Activated CD4-positive, alpha-beta memory T cell treated with anti-CD3 and anti-CD28 coated beads, Interleukin-2, amount 10 ng/mL, durations not matched to agents 7 days and 5 days (primary cell): ENCODE measurements around the gene ZSCAN25. TPM values are rescaled to one million over a fixed set of nuclear protein-coding genes. Genes with fewer than 3 reads are reported as not detected.
A peak's percentile ranks its signal among the peaks of the same experiment; 100 is the strongest.

Experiments
- CTCF ChIA-PET: fragments of 350-600 bp; sonication (Branson Sonifier 250); formaldehyde crosslinking; loops from one replicate; lab custom pipeline; 2021; ENCODE audit warnings: antibody characterized with exemption, inconsistent platforms; lab: Charles Lee
- POLR2A ChIA-PET: fragments of 350-600 bp; sonication (Branson Sonifier 250); formaldehyde crosslinking; loops from one replicate; lab custom pipeline; 2021; ENCODE audit warnings: antibody characterized with exemption; lab: Charles Lee
- DNase-seq: peaks from one replicate; pipeline ENCODE4 v3.0.0-alpha.2; 2020
- H3K27ac Mint-ChIP-seq: one replicate; pipeline ENCODE4 v1.8.0; 2021; ENCODE audit warnings: mild to moderate bottlenecking, mixed read lengths
- H3K27me3 Mint-ChIP-seq: one replicate; pipeline ENCODE4 v1.8.0; 2021; ENCODE audit warnings: mixed read lengths
- H3K36me3 Mint-ChIP-seq: one replicate; pipeline ENCODE4 v1.8.0; 2021; ENCODE audit warnings: low read depth, mixed read lengths
- H3K4me1 Mint-ChIP-seq: one replicate; pipeline ENCODE4 v1.8.0; 2021; ENCODE audit warnings: mixed read lengths
- H3K4me3 Mint-ChIP-seq: one replicate; pipeline ENCODE4 v1.8.0; 2021; ENCODE audit warnings: mild to moderate bottlenecking, mixed read lengths
- H3K9me3 Mint-ChIP-seq: one replicate; pipeline ENCODE4 v1.8.0; 2021; ENCODE audit warnings: mixed read lengths
- total RNA-seq, 2 experiments: library from RNA; stranded (reverse); gene quantifications; one replicate each; pipeline ENCODE4 v1.2.3, GENCODE V29; 2021

Gene ZSCAN25
- total RNA-seq, 2 experiments from 2014 or later, result 27.7 TPM

DNA sequence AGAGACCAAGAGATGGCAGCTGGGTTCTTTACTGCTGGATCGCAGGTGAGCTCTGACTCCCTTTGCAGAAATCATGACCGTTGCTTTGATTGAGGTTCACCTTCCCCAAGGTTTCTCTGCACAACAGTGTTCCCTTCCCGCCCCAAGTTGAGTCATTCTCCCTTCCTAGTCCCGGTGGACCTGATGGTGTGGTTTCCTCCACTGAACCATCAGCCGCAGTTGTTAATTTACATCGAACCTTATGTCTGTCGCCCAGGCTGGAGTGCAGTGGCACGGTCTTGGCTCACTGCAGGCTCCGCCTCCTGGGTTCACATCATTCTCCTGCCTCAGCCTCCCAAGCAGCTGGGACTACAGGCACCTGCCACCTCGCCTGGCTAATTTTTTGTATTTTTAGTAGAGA is 5.8 kb downstream of the ZSCAN25 start:
- CTCF ChIA-PET, result no interaction called here
- Mint-ChIP-seq H3K4me3 (no peak overlapping the region), H3K27me3 (no peaks in the 10 kb centered on the region), H3K4me1 (peaks cover 74% of the 10 kb centered on the region), H3K9me3 (no peaks in the 10 kb centered on the region), H3K36me3 (peaks cover 93% of the 10 kb centered on the region), H3K27ac (peak overlapping the region; percentile 85)
- no peak for DNase-seq
- POLR2A ChIA-PET, result interaction anchor here (2.6 kb wide), 1 partner anchor 64 kb away, joined by 9 read pairs; the partner anchor contains the start of gene ZNF655

GRCh38 chr7:99623091-99623693 is 6.4 kb downstream of the ZSCAN25 start:
- ChIA-PET CTCF (no interaction called here), POLR2A (interaction anchor here (1.5 to 2.6 kb wide), 2 partner anchors 64 to 66 kb away, joined by 5 to 19 read pairs; partner anchors contain the start of gene ZNF655)
- Mint-ChIP-seq H3K27me3 (no peaks in the 10 kb centered on the region), H3K9me3 (no peaks in the 10 kb centered on the region), H3K27ac (peak overlapping the region; percentile 85), H3K36me3 (peaks cover 92% of the 10 kb centered on the region), H3K4me3 (peak overlapping the region; percentile 9), H3K4me1 (peaks cover 68% of the 10 kb centered on the region)
- no peak for DNase-seq

DNA sequence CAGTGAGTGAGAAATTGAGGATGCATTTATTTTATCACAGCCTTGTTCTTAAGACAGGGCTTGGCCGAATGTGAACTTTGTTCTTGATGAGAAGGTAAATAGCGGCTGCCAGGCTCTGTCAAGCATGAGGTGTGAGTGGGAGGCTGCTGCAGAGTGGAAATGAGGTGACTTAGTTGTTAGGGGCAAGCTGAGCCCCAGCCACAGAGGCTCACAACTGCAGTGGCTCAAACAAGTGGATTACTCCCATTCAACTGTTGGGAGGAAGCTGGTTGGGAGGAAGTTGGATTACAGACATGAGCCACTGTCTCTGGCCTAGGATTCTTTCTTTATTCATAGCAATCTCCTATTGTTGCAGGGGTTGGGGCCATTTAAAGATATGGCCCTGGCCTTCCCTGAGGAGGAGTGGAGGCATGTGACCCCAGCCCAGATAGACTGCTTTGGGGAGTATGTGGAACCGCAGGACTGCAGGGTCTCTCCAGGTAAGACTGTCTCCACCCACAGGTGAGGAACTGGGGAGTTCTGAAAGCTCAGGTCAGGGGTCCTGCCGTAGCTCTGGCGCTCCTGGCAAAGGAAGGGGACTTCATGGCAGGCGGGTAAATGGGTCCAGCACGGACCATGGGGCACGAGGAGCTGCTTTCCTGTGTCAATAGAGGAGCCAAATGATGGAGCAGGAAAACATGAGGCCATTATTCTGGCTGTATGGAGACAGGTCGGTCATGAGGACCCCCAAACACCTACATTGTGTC is 7.1 kb downstream of the ZSCAN25 start:
- peaks cover 92% of the 10 kb centered on the region for H3K36me3 Mint-ChIP-seq
- ChIA-PET CTCF (interaction anchor here (1.1 to 1.7 kb wide), 2 partner anchors 9 to 1082 kb away, joined by 4 to 7 read pairs; partner anchors contain the start of gene POP7), POLR2A (interaction anchor here (0.7 to 2.6 kb wide), 11 partner anchors 8 to 391 kb away, joined by 3 to 19 read pairs (median 5); partner anchors contain the start of genes FAM200A, TRIM4, ZKSCAN1 and ZKSCAN5)
- peaks cover 61% of the 10 kb centered on the region for H3K4me1 Mint-ChIP-seq
- peak overlapping the region; percentile 73 for H3K4me3 Mint-ChIP-seq
- DNase-seq, result no peak
- no peaks in the 10 kb centered on the region for H3K27me3 Mint-ChIP-seq
- peak overlapping the region; percentile 85 for H3K27ac Mint-ChIP-seq
- no peaks in the 10 kb centered on the region for H3K9me3 Mint-ChIP-seq

DNA sequence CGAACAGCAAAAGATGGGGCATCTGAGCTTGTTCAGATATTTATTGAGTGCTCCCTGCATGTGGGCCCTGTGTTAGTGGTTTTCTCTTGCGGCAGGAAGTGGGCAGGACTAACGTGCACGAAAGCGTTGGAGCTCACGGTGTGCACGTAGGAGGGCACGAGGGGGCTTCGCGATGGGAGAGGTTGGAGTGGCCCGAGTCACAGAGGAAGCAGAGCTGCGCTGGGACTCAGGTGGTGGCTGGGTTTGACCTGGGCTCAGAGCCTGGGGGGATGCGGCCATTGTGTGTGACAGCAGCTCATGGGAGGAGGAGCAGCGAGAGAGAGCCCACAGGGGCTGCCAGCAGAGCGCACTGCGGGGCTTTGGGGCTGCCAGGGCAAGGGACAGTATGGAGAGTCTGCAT is 7.7 kb downstream of the ZSCAN25 start:
- no peaks in the 10 kb centered on the region for H3K9me3 Mint-ChIP-seq
- no peaks in the 10 kb centered on the region for H3K27me3 Mint-ChIP-seq
- peaks cover 56% of the 10 kb centered on the region for H3K4me1 Mint-ChIP-seq
- peak overlapping the region; percentile 73 for H3K4me3 Mint-ChIP-seq
- ChIA-PET POLR2A (interaction anchor here (0.7 to 2.6 kb wide), 12 partner anchors 9 to 391 kb away, joined by 3 to 19 read pairs (median 4); partner anchors contain the start of genes FAM200A, TRIM4, ZKSCAN1 and ZKSCAN5), CTCF (interaction anchor here (1.1 to 1.7 kb wide), 2 partner anchors 9 to 1082 kb away, joined by 4 to 7 read pairs; partner anchors contain the start of gene POP7)
- peak overlapping the region; percentile 85 for H3K27ac Mint-ChIP-seq
- peaks cover 91% of the 10 kb centered on the region for H3K36me3 Mint-ChIP-seq
- peak; percentile 83 for DNase-seq

DNA sequence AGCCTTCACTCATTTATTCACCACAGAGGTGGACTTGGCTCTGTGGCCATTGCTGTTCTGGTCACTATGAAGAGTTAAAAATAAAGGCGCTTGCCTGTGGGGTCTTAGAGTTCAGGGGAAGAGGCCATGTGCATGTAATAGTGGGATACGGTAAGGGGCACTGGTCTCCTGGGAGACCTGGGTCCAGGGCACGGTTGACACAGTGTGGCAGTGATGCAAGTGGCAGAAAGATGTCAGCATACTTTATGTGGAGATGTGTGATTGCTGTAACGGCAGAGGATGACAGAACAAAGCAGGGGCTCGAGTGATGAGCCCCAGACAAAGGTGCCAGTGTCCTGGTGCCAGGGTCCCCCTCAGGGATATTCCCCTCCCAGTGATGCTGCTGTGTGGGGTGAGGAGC is 8.6 kb downstream of the ZSCAN25 start:
- peak overlapping the region; percentile 85 for H3K27ac Mint-ChIP-seq
- peaks cover 91% of the 10 kb centered on the region for H3K36me3 Mint-ChIP-seq
- ChIA-PET CTCF (interaction anchor here (0.5 to 1.7 kb wide), 2 partner anchors 8 to 430 kb away, joined by 3 to 7 read pairs; no protein-coding TSS in a partner anchor), POLR2A (interaction anchor here (1.2 to 2.6 kb wide), 4 partner anchors 10 to 293 kb away, joined by 3 to 19 read pairs (median 12); partner anchors contain the start of genes ZNF655 and ZSCAN25)
- H3K27me3 Mint-ChIP-seq, result no peaks in the 10 kb centered on the region
- no peaks in the 10 kb centered on the region for H3K9me3 Mint-ChIP-seq
- no peak for DNase-seq
- H3K4me3 Mint-ChIP-seq, result peak overlapping the region; percentile 73
- H3K4me1 Mint-ChIP-seq, result peaks cover 53% of the 10 kb centered on the region

DNA sequence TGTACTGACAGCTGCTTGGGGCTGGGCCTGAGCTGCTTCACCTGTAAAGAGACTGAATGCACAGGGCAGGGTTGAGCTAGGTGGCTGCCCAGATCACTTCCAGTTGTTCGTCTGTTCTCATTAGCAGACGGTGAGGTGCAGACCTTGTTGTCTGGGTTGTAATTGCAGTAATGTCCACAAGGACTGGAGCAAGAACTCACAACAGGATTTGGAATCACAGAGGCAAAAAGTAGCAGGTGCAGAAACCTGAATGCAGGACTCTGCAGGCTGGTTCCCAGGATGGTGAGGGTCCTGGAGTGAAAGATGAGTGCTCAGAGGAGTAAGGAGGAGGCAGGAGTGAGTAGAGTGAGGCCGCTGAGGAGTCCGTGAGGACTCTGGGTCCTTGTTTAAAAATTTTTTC is 9.2 kb downstream of the ZSCAN25 start:
- Mint-ChIP-seq H3K4me1 (peaks cover 50% of the 10 kb centered on the region), H3K9me3 (no peaks in the 10 kb centered on the region), H3K27me3 (no peaks in the 10 kb centered on the region), H3K36me3 (peaks cover 91% of the 10 kb centered on the region), H3K27ac (peak overlapping the region; percentile 85), H3K4me3 (no peak overlapping the region)
- DNase-seq, result no peak
- POLR2A ChIA-PET, result interaction anchor here (2.6 kb wide), 1 partner anchor 67 kb away, joined by 19 read pairs; the partner anchor contains the start of gene ZNF655
- CTCF ChIA-PET, result interaction anchor here (0.5 kb wide), 1 partner anchor 429 kb away, joined by 3 read pairs; no protein-coding TSS in a partner anchor

DNA sequence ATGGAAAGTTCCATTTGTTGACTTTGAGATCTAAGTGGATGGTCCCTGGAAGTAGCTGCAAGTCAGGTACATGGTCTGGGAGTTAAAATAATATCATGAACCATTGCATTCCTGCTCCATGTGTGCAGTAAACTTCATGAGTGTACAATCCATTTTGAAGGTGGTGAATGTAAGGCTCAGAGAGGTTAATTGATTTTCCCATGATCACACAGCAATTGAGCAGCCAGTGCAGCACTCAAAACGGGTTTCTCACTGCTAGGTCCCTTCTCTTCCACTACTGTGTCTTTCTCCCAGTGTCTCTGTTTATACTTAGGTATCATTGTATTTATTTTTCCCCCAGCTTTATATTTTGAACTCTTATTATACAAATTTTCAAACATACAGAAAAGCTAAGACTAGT is 9.9 kb downstream of the ZSCAN25 start:
- H3K27me3 Mint-ChIP-seq, result no peaks in the 10 kb centered on the region
- H3K4me1 Mint-ChIP-seq, result peaks cover 46% of the 10 kb centered on the region
- peak overlapping the region; percentile 85 for H3K27ac Mint-ChIP-seq
- no peaks in the 10 kb centered on the region for H3K9me3 Mint-ChIP-seq
- H3K36me3 Mint-ChIP-seq, result peaks cover 90% of the 10 kb centered on the region
- DNase-seq, result no peak
- CTCF ChIA-PET, result no interaction called here
- POLR2A ChIA-PET, result no interaction called here
- H3K4me3 Mint-ChIP-seq, result no peak overlapping the region

DNA sequence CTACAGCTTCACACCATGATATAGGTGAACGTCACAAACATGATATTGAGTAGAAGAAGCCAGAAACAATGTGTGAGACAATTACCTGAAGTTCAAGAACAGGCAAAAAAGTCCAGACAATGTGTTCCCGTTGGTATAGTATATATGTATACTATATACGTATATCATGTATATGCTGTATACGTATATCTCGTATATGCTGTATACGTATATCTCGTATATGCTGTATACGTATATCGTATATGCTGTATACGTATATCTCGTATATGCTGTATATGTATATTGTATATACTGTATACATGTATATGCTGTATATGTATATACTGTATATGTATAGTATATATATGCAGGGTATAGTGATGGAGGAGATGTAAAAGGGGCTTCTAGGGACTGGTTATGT is 10.8 kb downstream of the ZSCAN25 start:
- Mint-ChIP-seq H3K4me3 (no peak overlapping the region), H3K36me3 (peaks cover 84% of the 10 kb centered on the region), H3K4me1 (peaks cover 44% of the 10 kb centered on the region), H3K27me3 (no peaks in the 10 kb centered on the region), H3K27ac (no peak overlapping the region), H3K9me3 (no peaks in the 10 kb centered on the region)
- CTCF ChIA-PET, result no interaction called here
- POLR2A ChIA-PET, result interaction anchor here (0.6 kb wide), 1 partner anchor 11 kb away, joined by 3 read pairs; the partner anchor contains the start of gene ZSCAN25
- no peak for DNase-seq

- DNase-seq, result no peak
- no peak overlapping the region for H3K27ac Mint-ChIP-seq
- H3K9me3 Mint-ChIP-seq, result no peaks in the 10 kb centered on the region
- no peak overlapping the region for H3K4me3 Mint-ChIP-seq
- H3K27me3 Mint-ChIP-seq, result no peaks in the 10 kb centered on the region
- CTCF ChIA-PET, result no interaction called here
- H3K4me1 Mint-ChIP-seq, result peaks cover 32% of the 10 kb centered on the region
- H3K36me3 Mint-ChIP-seq, result peaks cover 79% of the 10 kb centered on the region
- POLR2A ChIA-PET, result interaction anchor here (1.4 kb wide), 1 partner anchor 11 kb away, joined by 3 read pairs; no protein-coding TSS in a partner anchor
Observed at GRCh38 chr7:99628471-99629465, 12.0 kb downstream of the ZSCAN25 start.

- ChIA-PET POLR2A (interaction anchor here (0.8 to 1.4 kb wide), 3 partner anchors 8 to 13 kb away, joined by 3 read pairs; partner anchors contain the start of gene ZSCAN25), CTCF (interaction anchor here (1.5 kb wide), 1 partner anchor 13 kb away, joined by 4 read pairs; the partner anchor contains the start of gene ZSCAN25)
- Mint-ChIP-seq H3K4me1 (peaks cover 23% of the 10 kb centered on the region), H3K27me3 (no peaks in the 10 kb centered on the region), H3K9me3 (no peaks in the 10 kb centered on the region), H3K4me3 (no peak overlapping the region), H3K36me3 (peaks cover 70% of the 10 kb centered on the region), H3K27ac (no peak overlapping the region)
- DNase-seq, result no peak
Observed at GRCh38 chr7:99629643-99630042, 12.9 kb downstream of the ZSCAN25 start.

- DNase-seq, result no peak
- Mint-ChIP-seq H3K27me3 (no peaks in the 10 kb centered on the region), H3K36me3 (peaks cover 58% of the 10 kb centered on the region), H3K4me1 (peaks cover 6% of the 10 kb centered on the region), H3K27ac (no peak overlapping the region), H3K4me3 (no peak overlapping the region), H3K9me3 (no peaks in the 10 kb centered on the region)
- ChIA-PET CTCF (interaction anchor here (1.5 to 1.6 kb wide), 2 partner anchors 14 to 359 kb away, joined by 3 to 4 read pairs; partner anchors contain the start of gene ZSCAN25), POLR2A (interaction anchor here (1.0 kb wide), 1 partner anchor 16 kb away, joined by 4 read pairs; no protein-coding TSS in a partner anchor)
Observed at GRCh38 chr7:99631295-99632109, 14.8 kb downstream of the ZSCAN25 start.
